Natural killer cell treated with Interleukin-12 subunit alpha and Interleukin-12 subunit beta and Interleukin-15 and Interleukin-18, amount 100 ng/mL, for 72 hours (primary cell): ENCODE data around the gene PKD1L1. TPM values are rescaled to one million over a fixed set of nuclear protein-coding genes. Genes with fewer than 3 reads are reported as not detected.
"Not testable (repeated sequence)": the region's sequence is repeated elsewhere in the genome, so short reads cannot be mapped to it uniquely, and the experiment has no call there.

Experiments used
- ATAC-seq, 2 donors: fragments of 150-1000 bp; cut with Tn5 transposase in 1 of 2; sonication (Bioruptor Pico), chemical (Tn5 transposase) in 1 of 2; 2 replicates each; pipeline ENCODE4 v1.10.0; 2021
- DNase-seq: peaks from one replicate; pipeline ENCODE4 v3.0.0; 2022; ENCODE audit warnings: low spot score
- H3K27ac Mint-ChIP-seq, 2 donors: 1 replicate in 1 of 2; 2 replicates in 1 of 2; pipeline ENCODE4 v1.8.0; 2022; ENCODE audit warnings: mixed read lengths in 2 of 2, mild to moderate bottlenecking in 1 of 2, moderate library complexity in 1 of 2
- H3K27me3 Mint-ChIP-seq, 2 donors: 1 replicate in 1 of 2; 2 replicates in 1 of 2; pipeline ENCODE4 v1.8.0; 2022; ENCODE audit warnings: mixed read lengths in 2 of 2
- H3K36me3 Mint-ChIP-seq: one replicate; pipeline ENCODE4 v1.8.0; 2022; ENCODE audit warnings: mixed read lengths
- H3K4me1 Mint-ChIP-seq, 2 donors: 1 replicate in 1 of 2; 2 replicates in 1 of 2; pipeline ENCODE4 v1.8.0; 2022; ENCODE audit warnings: low read depth in 2 of 2, mixed read lengths in 2 of 2, mild to moderate bottlenecking in 1 of 2
- H3K4me3 Mint-ChIP-seq: one replicate; pipeline ENCODE4 v1.8.0; 2022; ENCODE audit warnings: mixed read lengths
- H3K9me3 Mint-ChIP-seq: 2 replicates; pipeline ENCODE4 v1.8.0; 2022; ENCODE audit warnings: mixed read lengths
- total RNA-seq, 2 donors: library from RNA; stranded (reverse); gene quantifications; one replicate each; pipeline ENCODE4 v1.2.3, GENCODE V29; 2022

Gene PKD1L1
- total RNA-seq, 2 donors from 2014 or later = 0.28 to 0.31 TPM

- H3K4me1 Mint-ChIP-seq = peaks cover 4 to 7% of the 10 kb centered on the region in 2 donors
- no peaks in the 10 kb centered on the region for H3K36me3 Mint-ChIP-seq
- DNase-seq (no peak), ATAC-seq (peak in 1 of 2 donors; percentile 19)
- peak overlapping the region; percentile 67 for H3K4me3 Mint-ChIP-seq
- H3K27ac Mint-ChIP-seq = peak overlapping the region in 1 of 2 donors; percentile 53
- no peaks in the 10 kb centered on the region for H3K27me3 Mint-ChIP-seq
- no peaks in the 10 kb centered on the region for H3K9me3 Mint-ChIP-seq
These were observed 10.3 kb downstream of the PKD1L1 start for GRCh38 chr7:47937711-47938573.

DNA sequence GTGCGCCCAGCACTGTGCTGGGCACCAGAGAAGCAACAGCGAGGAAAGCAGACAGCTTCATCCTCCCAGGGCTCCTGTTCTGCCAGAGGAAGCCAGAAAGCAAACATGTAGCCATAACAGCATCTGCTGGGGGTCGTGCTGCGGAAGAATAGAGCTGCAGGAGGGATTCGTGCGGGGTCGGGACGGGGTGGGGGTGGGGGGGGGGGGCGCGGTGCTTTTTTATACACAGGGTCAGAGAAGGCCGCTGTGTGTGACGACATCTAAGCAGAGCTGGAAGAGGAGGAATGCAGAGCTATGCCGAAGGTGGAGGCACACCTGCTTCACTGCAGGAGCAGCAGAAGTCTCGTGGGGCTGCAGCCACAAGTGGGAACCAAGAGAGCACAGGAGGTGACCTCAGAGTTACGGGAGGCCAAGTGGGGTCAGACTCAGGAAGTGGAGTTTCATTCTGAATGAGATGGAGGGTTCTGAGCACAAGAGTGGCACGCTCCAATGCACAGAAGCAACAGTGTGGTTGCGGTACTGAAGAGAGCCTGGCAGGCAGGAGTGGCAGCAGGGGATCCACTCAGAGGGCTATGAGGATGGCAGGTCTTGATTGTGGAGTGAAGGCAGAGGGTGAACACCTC lies 11.1 kb downstream of the PKD1L1 start:
- Mint-ChIP-seq H3K9me3 (no peaks in the 10 kb centered on the region), H3K4me1 (peaks cover 4 to 7% of the 10 kb centered on the region in 2 donors), H3K4me3 (peak overlapping the region; percentile 67), H3K36me3 (no peaks in the 10 kb centered on the region), H3K27ac (peak overlapping the region in 1 of 2 donors; percentile 53), H3K27me3 (no peaks in the 10 kb centered on the region)
- DNase-seq (no peak), ATAC-seq (peak; percentile 56 to 87)

- Mint-ChIP-seq H3K9me3 (no peaks in the 10 kb centered on the region), H3K4me1 (peaks cover 4 to 7% of the 10 kb centered on the region in 2 donors), H3K27me3 (no peaks in the 10 kb centered on the region), H3K4me3 (no peak overlapping the region), H3K27ac (no peak overlapping the region), H3K36me3 (no peaks in the 10 kb centered on the region)
- no peak for ATAC-seq
- no peak for DNase-seq
These were observed 11.9 kb downstream of the PKD1L1 start for GRCh38 chr7:47936323-47936722.

DNA sequence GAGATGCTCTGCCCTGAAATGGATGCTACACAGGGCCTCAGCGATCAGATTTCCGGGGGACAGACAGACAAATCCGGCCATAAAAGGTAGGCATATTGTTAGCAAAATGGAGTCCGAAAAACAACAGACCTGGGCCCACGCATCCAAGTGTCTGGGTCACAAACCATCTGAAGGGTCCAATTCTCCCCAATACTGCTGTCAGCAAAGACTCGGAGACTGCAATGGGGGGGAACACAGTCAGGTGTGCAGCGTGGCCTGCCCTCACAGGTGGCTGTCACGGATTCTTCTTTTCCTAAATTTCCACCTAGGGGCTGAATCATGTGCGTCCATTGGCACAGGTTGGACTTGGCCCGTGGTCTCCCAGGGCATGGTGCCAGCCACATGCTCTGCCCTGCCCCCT lies 12.9 kb downstream of the PKD1L1 start:
- no peak for ATAC-seq
- no peaks in the 10 kb centered on the region for H3K36me3 Mint-ChIP-seq

GRCh38 chr7:47934831-47935230 lies 13.4 kb downstream of the PKD1L1 start:
- DNase-seq (no peak), ATAC-seq (no peak)
- H3K27ac Mint-ChIP-seq = no peak overlapping the region

More for the DNA sequence above, 12.9 kb downstream of the PKD1L1 start:
- Mint-ChIP-seq H3K4me1 (peaks cover 4 to 7% of the 10 kb centered on the region in 2 donors), H3K27me3 (no peaks in the 10 kb centered on the region), H3K9me3 (no peaks in the 10 kb centered on the region), H3K27ac (no peak overlapping the region), H3K4me3 (no peak overlapping the region)
- no peak for DNase-seq

GRCh38 chr7:47933215-47933614 lies 15.1 kb downstream of the PKD1L1 start:
- no peak overlapping the region for H3K27ac Mint-ChIP-seq
- DNase-seq (no peak), ATAC-seq (no peak)
- H3K9me3 Mint-ChIP-seq = no peaks in the 10 kb centered on the region
- H3K36me3 Mint-ChIP-seq = no peaks in the 10 kb centered on the region
- peaks cover 4 to 7% of the 10 kb centered on the region in 2 donors for H3K4me1 Mint-ChIP-seq
- no peak overlapping the region for H3K4me3 Mint-ChIP-seq
- H3K27me3 Mint-ChIP-seq = no peaks in the 10 kb centered on the region

More at GRCh38 chr7:47934831-47935230, 13.4 kb downstream of the PKD1L1 start:
- no peak overlapping the region for H3K4me3 Mint-ChIP-seq
- no peaks in the 10 kb centered on the region for H3K27me3 Mint-ChIP-seq
- H3K9me3 Mint-ChIP-seq = no peaks in the 10 kb centered on the region
- H3K4me1 Mint-ChIP-seq = peaks cover 4 to 7% of the 10 kb centered on the region in 2 donors
- no peaks in the 10 kb centered on the region for H3K36me3 Mint-ChIP-seq

GRCh38 chr7:47932466-47933037 lies 15.7 kb downstream of the PKD1L1 start:
- Mint-ChIP-seq H3K36me3 (no peaks in the 10 kb centered on the region), H3K27ac (no peak overlapping the region), H3K4me3 (no peak overlapping the region), H3K9me3 (no peaks in the 10 kb centered on the region), H3K27me3 (no peaks in the 10 kb centered on the region), H3K4me1 (peaks cover 4 to 5% of the 10 kb centered on the region in 2 donors)
- peak in 1 of 2 donors; percentile 18 for ATAC-seq
- no peak for DNase-seq

GRCh38 chr7:47932016-47932415 lies 16.2 kb downstream of the PKD1L1 start:
- DNase-seq (no peak), ATAC-seq (no peak)
- H3K36me3 Mint-ChIP-seq = no peaks in the 10 kb centered on the region
- no peaks in the 10 kb centered on the region for H3K27me3 Mint-ChIP-seq
- H3K9me3 Mint-ChIP-seq = no peaks in the 10 kb centered on the region
- H3K4me1 Mint-ChIP-seq = no peaks in the 10 kb centered on the region
- no peak overlapping the region for H3K4me3 Mint-ChIP-seq
- no peak overlapping the region for H3K27ac Mint-ChIP-seq

DNA sequence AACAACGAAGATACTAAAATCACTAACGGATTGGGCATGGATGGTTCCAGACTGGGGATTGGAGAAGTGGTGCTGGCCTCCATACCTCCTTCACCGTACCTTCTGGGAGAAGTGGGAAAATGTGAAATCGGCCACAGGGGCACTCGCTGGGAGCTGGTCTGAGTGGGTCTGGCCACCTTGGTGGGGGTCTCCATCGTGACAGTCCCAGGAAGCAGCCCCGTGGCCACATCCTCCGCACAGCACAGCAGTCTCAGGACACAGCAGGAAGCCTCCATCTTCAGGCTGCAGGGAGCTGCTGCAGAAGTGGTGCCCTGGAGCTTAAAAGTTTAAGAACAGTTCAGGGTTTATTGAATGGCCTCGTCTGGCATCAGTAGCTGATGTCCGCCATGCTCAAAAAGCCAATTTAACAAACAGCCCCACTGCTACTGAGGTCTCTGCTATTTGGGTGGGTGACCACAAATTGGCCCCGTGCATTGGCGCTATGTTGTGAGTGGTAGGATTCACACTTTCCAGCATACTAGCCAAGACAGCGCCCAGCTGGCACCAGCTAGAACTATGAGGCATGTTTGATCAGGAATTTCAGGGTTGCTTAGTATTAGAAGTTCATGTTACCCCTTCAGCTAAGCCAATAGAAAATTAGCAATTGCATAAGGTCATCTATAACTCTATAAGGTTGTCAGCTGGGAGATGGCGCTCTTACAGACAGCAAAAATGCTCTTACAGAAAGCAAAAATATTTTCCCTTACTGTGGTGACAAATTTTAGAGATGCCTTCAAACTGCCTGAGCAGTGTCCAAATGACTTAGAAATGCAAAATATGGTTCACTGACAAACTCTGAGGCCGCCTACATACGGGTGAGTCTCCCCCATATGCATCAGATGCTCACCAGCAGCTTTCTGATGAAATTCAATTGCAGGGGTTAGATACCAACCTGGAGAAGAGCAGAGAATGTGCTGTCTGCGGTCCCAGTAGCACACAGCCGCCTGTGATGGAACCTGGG lies 17.0 kb downstream of the PKD1L1 start:
- DNase-seq (no peak), ATAC-seq (no peak)
- Mint-ChIP-seq H3K4me1 (no peaks in the 10 kb centered on the region), H3K36me3 (no peaks in the 10 kb centered on the region), H3K4me3 (no peak overlapping the region), H3K9me3 (no peaks in the 10 kb centered on the region), H3K27me3 (no peaks in the 10 kb centered on the region), H3K27ac (no peak overlapping the region)

- no peaks in the 10 kb centered on the region for H3K4me1 Mint-ChIP-seq
- H3K27me3 Mint-ChIP-seq = no peaks in the 10 kb centered on the region
- H3K4me3 Mint-ChIP-seq = no peak overlapping the region
- no peaks in the 10 kb centered on the region for H3K36me3 Mint-ChIP-seq
- DNase-seq (no peak), ATAC-seq (no peak)
- no peaks in the 10 kb centered on the region for H3K9me3 Mint-ChIP-seq
- no peak overlapping the region for H3K27ac Mint-ChIP-seq
These were observed 24.0 kb downstream of the PKD1L1 start for GRCh38 chr7:47924266-47924665.

DNA sequence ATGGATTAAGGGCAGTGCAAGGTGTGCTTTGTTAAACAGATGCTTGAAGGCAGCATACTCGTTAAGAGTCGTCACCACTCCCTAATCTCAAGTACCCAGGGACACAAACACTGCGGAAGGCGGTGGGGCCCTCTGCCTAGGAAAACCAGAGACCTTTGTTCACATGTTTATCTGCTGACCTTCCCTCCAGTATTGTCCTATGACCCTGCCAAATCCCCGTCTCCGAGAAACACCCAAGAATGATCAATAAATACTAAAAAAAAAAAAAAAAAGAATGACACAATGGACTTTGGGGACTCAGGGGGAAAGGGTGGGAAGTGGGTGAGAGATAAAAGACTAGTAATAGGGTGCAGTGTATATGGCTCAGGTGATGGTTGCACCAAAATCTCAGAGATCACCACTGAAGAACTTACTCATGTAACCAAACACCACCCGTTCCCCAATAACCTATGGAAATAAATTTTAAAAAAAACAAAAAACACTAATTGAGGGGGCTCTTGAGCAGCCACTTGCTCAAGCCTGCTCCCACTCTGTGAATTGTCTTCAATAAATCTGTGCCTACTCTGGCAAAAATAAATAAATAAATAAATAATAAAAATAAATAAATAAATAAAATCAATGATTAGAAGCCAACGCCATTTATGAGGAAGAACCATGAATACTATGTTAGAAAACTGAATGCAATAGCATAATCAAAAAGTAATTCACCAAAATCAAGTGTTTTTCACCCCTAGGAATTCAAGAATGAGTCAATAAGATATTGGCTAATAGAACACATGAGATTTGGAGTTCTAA lies 25.0 kb downstream of the PKD1L1 start:
- not testable (repeated sequence) for ATAC-seq, H3K4me3 Mint-ChIP-seq, H3K4me1 Mint-ChIP-seq, H3K36me3 Mint-ChIP-seq, H3K9me3 Mint-ChIP-seq, DNase-seq, H3K27me3 Mint-ChIP-seq, H3K27ac Mint-ChIP-seq

DNA sequence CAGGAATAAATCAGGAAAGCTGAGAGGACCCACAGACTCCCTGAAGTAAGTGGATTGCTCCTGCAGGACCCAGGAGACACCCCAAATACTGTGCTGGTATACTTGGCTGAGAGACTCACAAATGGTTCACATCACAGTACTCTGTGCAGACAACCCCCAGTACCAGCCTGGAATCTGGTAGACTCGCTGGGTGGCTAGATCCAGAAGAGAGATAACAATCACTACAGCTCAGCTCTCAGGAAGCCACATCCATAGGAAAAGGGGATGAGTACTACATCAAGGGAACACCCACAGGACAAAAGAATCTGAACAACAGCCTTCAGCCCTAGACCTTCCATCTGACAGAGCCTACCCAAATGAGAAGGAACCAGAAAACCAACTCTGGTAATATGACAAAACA lies 31.8 kb downstream of the PKD1L1 start:
- not testable (repeated sequence) for H3K4me3 Mint-ChIP-seq, H3K4me1 Mint-ChIP-seq, H3K27ac Mint-ChIP-seq, H3K36me3 Mint-ChIP-seq, ATAC-seq, DNase-seq, H3K9me3 Mint-ChIP-seq
- H3K27me3 Mint-ChIP-seq = peaks cover 17 to 42% of the 10 kb centered on the region in 2 donors

DNA sequence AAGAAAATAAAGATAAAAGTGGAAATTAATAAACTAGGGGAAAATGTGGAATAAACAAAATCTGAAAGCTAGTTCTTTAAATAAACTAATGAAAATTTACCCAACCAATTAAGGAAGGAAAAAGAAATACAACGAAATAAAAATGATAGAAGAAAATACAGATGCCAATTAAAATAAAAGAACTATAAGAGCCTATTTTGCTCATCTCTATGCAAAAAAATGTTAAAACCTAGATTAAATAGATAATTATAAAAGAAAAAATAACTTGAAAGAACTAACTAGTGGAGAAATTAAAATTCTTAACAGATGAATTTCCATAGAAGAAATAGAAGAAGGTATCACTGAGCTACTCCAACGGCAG lies 32.7 kb downstream of the PKD1L1 start:
- Mint-ChIP-seq H3K36me3 (no peaks in the 10 kb centered on the region), H3K4me3 (no peak overlapping the region), H3K27me3 (peaks cover 17 to 43% of the 10 kb centered on the region in 2 donors), H3K4me1 (no peaks in the 10 kb centered on the region), H3K27ac (no peak overlapping the region), H3K9me3 (no peaks in the 10 kb centered on the region)
- DNase-seq (no peak), ATAC-seq (no peak)
